ENCODE data around the gene ARL8B. TPM values are rescaled to one million over a fixed set of nuclear protein-coding genes. Genes with fewer than 3 reads are reported as not detected.

ARL8B gene
- total and polyA plus RNA-seq, 2 of the 8 experiments (the other 6 are each of a cell fraction or from before 2014, with no cell fraction given), result 14.5 to 27.8 TPM

DNA sequence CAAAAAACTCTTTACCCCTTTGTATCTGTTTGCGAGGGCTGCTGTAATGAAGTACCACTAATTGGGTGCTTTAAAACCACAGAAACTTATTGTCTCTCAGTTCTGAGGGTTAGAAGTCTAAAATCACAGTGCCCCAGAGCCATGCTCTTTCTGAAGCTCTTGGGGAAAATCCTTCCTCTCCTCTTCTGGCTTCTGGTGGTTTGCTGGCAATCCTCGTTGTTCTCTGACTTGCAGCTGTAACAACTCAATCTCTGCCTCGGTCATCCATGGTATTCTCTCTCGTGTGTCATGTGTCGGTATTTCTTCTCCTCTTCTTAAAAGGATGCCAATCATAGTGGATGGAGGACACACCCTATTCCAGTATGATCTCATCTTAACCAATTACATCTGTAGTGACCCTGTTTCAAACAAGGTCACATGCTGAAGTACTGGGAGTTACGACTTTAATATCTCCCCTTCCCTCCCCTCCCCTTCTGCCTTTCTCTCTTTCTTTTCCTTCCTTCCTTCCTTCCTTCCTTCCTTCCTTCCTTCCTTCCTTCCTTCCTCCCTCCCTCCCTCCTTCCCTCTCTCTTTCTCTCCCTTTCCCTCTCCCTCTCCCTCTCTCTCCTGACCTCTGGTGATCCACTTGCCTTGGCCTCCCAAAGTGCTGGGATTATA, 6.5 kb upstream of the ARL8B start:
- no peak overlapping the region for H2AFZ ChIP-seq (ENCODE audit: low read length)
- H3K4me2 ChIP-seq (ENCODE audit: insufficient read depth in 1 of 2, low read depth in 2 of 2, low read length in 2 of 2), result no peak overlapping the region
- no peak overlapping the region for H4K8ac ChIP-seq (ENCODE audit: extremely low read depth, insufficient read depth, low read length)
- ChIA-PET POLR2A (ENCODE audit: partially characterized antibody) (interaction anchor here (1.3 kb wide), 1 partner anchor 8 kb away, joined by 3 read pairs; no protein-coding TSS in a partner anchor), CTCF (ENCODE audit: partially characterized antibody) (interaction anchor here (0.6 to 1.4 kb wide), 4 partner anchors 17 to 520 kb away, joined by 3 to 4 read pairs (median 4); no protein-coding TSS in a partner anchor)
- H3K9ac ChIP-seq (replicated peaks in 1 of 4; ENCODE audit: extremely low read depth in 1 of 4, low read depth in 3 of 4, low read length in 3 of 4), result no peak overlapping the region
- no peak overlapping the region for H3K4me3 ChIP-seq (ENCODE audit: extremely low read depth in 1 of 4, insufficient read depth in 2 of 4, low read depth in 3 of 4, low read length in 4 of 4)
- H3K23me2 ChIP-seq (ENCODE audit: low read depth, low read length), result no peaks in the 10 kb centered on the region
- no peak overlapping the region for H3K27ac ChIP-seq (ENCODE audit: low read depth, low read length)
- no peaks in the 10 kb centered on the region for H3K4me1 ChIP-seq (replicated peaks in 1 of 4; ENCODE audit: control insufficient read depth in 3 of 4, insufficient read depth in 4 of 4, low read length in 3 of 4)
- H2BK12ac ChIP-seq (ENCODE audit: low read depth, low read length), result no peak overlapping the region
- no peak overlapping the region for H3K14ac ChIP-seq (ENCODE audit: insufficient read length)
- H3K56ac ChIP-seq (replicated peaks; ENCODE audit: insufficient read length, low read depth, low read length), result no peak overlapping the region
- no peak overlapping the region for H2BK15ac ChIP-seq (ENCODE audit: low read length)
- H3K23ac ChIP-seq (ENCODE audit: insufficient read length), result no peak overlapping the region
- H3K36me3 ChIP-seq (ENCODE audit: control insufficient read depth in 2 of 4, insufficient read depth in 4 of 4, low read length in 3 of 4), result no peaks in the 10 kb centered on the region
- H3K9me3 ChIP-seq (ENCODE audit: insufficient read depth in 2 of 2, low read depth in 1 of 2, low read length in 1 of 2), result peaks cover 0 to 6% of the 10 kb centered on the region in 2 experiments; a peak in 1 of 4 replicates
- H3K18ac ChIP-seq (ENCODE audit: extremely low read depth, low read length), result no peak overlapping the region
- FAIRE-seq (no peak), DNase-seq (ENCODE audit: low read depth in 1 of 2, low spot score in 2 of 2) (no peak)
- no peak for TF ChIP-seq SP2 (IDR thresholded peaks at IDR 0.05; ENCODE audit: low read length)
- TF ChIP-seq NRF1 (IDR thresholded peaks at IDR 0.05; ENCODE audit: low read depth, low read length), result no peak
- no peak for TF ChIP-seq KDM5A (IDR thresholded peaks at IDR 0.05; ENCODE audit: low read length)
- no peak for TF ChIP-seq CHD2 (IDR thresholded peaks at IDR 0.05; ENCODE audit: low read length)
- no peak for TF ChIP-seq BRCA1 (IDR thresholded peaks at IDR 0.05; ENCODE audit: low read depth, low read length)
- no peak for TF ChIP-seq NANOG (IDR thresholded peaks at IDR 0.05; ENCODE audit: insufficient read depth, low read depth, low read length, poor library complexity, severe bottlenecking)
- H4K5ac ChIP-seq (ENCODE audit: insufficient read length, low read depth, low read length), result no peak overlapping the region
- H2BK20ac ChIP-seq (ENCODE audit: low read length), result no peak overlapping the region
- no peak overlapping the region for H2BK120ac ChIP-seq (replicated peaks; ENCODE audit: low read depth, low read length)
- no peak overlapping the region for H4K91ac ChIP-seq (replicated peaks; ENCODE audit: insufficient read length, low read length)
- no peak overlapping the region for H2AK5ac ChIP-seq (ENCODE audit: low read depth, low read length)
- H3K27me3 ChIP-seq (replicated peaks in 1 of 4; ENCODE audit: control insufficient read depth in 3 of 4, extremely low read depth in 1 of 4, insufficient read depth in 3 of 4, low read length in 3 of 4), result no peaks in the 10 kb centered on the region
- H3K4ac ChIP-seq (replicated peaks; ENCODE audit: insufficient read length, low read depth, low read length), result no peak overlapping the region
- no peak overlapping the region for H2BK5ac ChIP-seq (ENCODE audit: low read depth, low read length)
- H3K79me1 ChIP-seq (ENCODE audit: low read depth, low read length), result no peaks in the 10 kb centered on the region
- 91% methylated on average over 6 of the region's 6 CpGs; no CpG with 5 or more reads in 1 of the 2 experiments for WGBS, 2 experiments (ENCODE audit: extremely low coverage in 1 of 2, insufficient coverage in 1 of 2, insufficient read length in 1 of 2, insufficient replicate concordance in 2 of 2, low coverage in 1 of 2, low lambda C conversion rate in 2 of 2, missing lambda C conversion rate in 1 of 2)
- H4K20me1 ChIP-seq (replicated peaks in 1 of 2; ENCODE audit: control insufficient read depth in 1 of 2, insufficient read depth in 2 of 2, low read length in 2 of 2), result no peaks in the 10 kb centered on the region
- H3K79me2 ChIP-seq (ENCODE audit: control insufficient read depth in 1 of 2, insufficient read depth in 2 of 2, low read length in 2 of 2), result no peaks in the 10 kb centered on the region

Measured in H1 (cell line).